Lower leg skin (tissue), 3 donors: ENCODE data around the gene TADA2A.

Source experiments
- POLR2A ChIP-seq, 2 donors: fragments of 450-650 bp; IDR thresholded peaks; one replicate each; pipeline ENCODE4 v1.6.1; 2016 to 2017; ENCODE audit warnings: antibody characterized with exemption in 2 of 2, mild to moderate bottlenecking in 1 of 2, moderate library complexity in 1 of 2
- TF ChIP-seq, protein P1 (sequence below), 3 donors: fragments of 450-650 bp; IDR thresholded peaks; one replicate each; pipeline ENCODE4 v1.5.1; 2016; ENCODE audit warnings: antibody characterized with exemption in 3 of 3, mild to moderate bottlenecking in 3 of 3, moderate library complexity in 2 of 3

DNA sequence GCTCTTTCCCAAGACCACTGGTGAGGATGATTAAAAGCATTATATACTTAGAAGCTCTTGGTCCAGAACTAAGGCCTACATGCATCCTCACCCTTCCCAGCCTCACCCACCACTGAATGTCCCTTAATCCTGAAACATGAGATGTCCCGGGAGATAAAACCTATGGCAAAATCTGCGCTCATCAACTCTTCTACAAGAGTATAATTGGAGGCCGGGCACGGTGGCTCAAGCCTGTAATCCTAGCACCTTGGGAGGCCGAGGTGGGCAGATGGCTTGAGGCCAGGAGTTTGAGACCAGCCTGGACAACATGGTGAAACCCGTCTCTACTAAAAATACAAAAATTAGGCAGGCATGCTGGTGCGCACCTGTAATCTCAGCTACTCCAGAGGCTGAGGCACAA lies 13.3 kb upstream of the TADA2A start:
- TF ChIP-seq, protein P1, sequence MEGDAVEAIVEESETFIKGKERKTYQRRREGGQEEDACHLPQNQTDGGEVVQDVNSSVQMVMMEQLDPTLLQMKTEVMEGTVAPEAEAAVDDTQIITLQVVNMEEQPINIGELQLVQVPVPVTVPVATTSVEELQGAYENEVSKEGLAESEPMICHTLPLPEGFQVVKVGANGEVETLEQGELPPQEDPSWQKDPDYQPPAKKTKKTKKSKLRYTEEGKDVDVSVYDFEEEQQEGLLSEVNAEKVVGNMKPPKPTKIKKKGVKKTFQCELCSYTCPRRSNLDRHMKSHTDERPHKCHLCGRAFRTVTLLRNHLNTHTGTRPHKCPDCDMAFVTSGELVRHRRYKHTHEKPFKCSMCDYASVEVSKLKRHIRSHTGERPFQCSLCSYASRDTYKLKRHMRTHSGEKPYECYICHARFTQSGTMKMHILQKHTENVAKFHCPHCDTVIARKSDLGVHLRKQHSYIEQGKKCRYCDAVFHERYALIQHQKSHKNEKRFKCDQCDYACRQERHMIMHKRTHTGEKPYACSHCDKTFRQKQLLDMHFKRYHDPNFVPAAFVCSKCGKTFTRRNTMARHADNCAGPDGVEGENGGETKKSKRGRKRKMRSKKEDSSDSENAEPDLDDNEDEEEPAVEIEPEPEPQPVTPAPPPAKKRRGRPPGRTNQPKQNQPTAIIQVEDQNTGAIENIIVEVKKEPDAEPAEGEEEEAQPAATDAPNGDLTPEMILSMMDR (IDR thresholded peaks at IDR 0.05), result no peak
- no peak for TF ChIP-seq POLR2A (IDR thresholded peaks at IDR 0.05)
